Breast epithelium (tissue), 4 donors: ENCODE data around the gene CDH20. TPM values are rescaled to one million over a fixed set of nuclear protein-coding genes. Genes with fewer than 3 reads are reported as not detected.

ENCODE experiments used
- DNase-seq, 2 donors: peaks; one replicate each; pipeline ENCODE4 v3.0.0-alpha.2; 2019; ENCODE audit warnings: low spot score in 2 of 2
- H3K27ac ChIP-seq, 2 donors: fragments of 200-600 bp; sonication (generic) in 1 of 2; one replicate each; pipeline ENCODE4 v1.5.1; 2016 to 2019; ENCODE audit warnings: mild to moderate bottlenecking in 1 of 2
- H3K27me3 ChIP-seq, 2 donors: fragments of 200-600 bp; sonication (generic) in 1 of 2; one replicate each; pipeline versions ENCODE4 v1.5.1 to v1.6.0; 2017 to 2019; ENCODE audit warnings: control low read depth in 1 of 2, mild to moderate bottlenecking in 1 of 2
- H3K36me3 ChIP-seq: fragments of 200-600 bp; one replicate; pipeline ENCODE4 v1.5.1; 2019
- H3K4me1 ChIP-seq, 2 donors: fragments of 200-600 bp; sonication (generic); one replicate each; pipeline ENCODE4 v1.5.1; 2016 to 2019; ENCODE audit warnings: control low read depth in 1 of 2
- H3K4me3 ChIP-seq, 3 donors: fragments of 200-600 bp; sonication (generic); 1 replicate in 2 of 3; 2 replicates in 1 of 3; pipeline ENCODE4 v1.5.1; 2016 to 2019; ENCODE audit warnings: mild to moderate bottlenecking in 3 of 3, moderate library complexity in 2 of 3
- H3K9me3 ChIP-seq, 2 donors: fragments of 200-600 bp; sonication (generic) in 1 of 2; one replicate each; pipeline ENCODE4 v1.5.1; 2016 to 2019; ENCODE audit warnings: control low read depth in 1 of 2
- CTCF ChIP-seq, 3 donors: fragments of 450-650 bp; IDR thresholded peaks; one replicate each; pipeline ENCODE4 v1.5.1; 2016 to 2017; ENCODE audit warnings: antibody characterized with exemption in 3 of 3, mild to moderate bottlenecking in 3 of 3, moderate library complexity in 3 of 3
- POLR2A ChIP-seq: fragments of 450-650 bp; IDR thresholded peaks from one replicate; pipeline ENCODE4 v1.6.1; 2016; ENCODE audit warnings: antibody characterized with exemption, mild to moderate bottlenecking, moderate library complexity
- POLR2AphosphoS5 ChIP-seq, 3 donors: sonication (generic); formaldehyde crosslinking; IDR thresholded peaks; one replicate each; pipeline ENCODE4 v1.6.1; 2017; ENCODE audit warnings: antibody characterized with exemption in 3 of 3
- intact Hi-C: fragments of 100-400 bp; cut with DNase I; formaldehyde crosslinking; loops from one replicate; pipeline ENCODE4 v1.15.1; 2023; ENCODE audit warnings: low total_unique reads
- total RNA-seq, 3 donors: library from RNA; depleted of rRNA; stranded (reverse); fragments of >200 nt; gene quantifications; one replicate each; pipeline ENCODE4 v1.1.0, GENCODE V29; 2016

Gene CDH20
- total RNA-seq, 3 donors from 2014 or later, result 0.66 to 18.1 (median 1.2) TPM

- Histone ChIP-seq H3K9me3 (no peaks in the 10 kb centered on the region), H3K36me3 (no peaks in the 10 kb centered on the region), H3K27ac (no peak overlapping the region), H3K27me3 (no peaks in the 10 kb centered on the region), H3K4me3 (no peak overlapping the region), H3K4me1 (no peaks in the 10 kb centered on the region)
- intact Hi-C loops, result no loop called here
- DNase-seq, result no peak
- TF ChIP-seq CTCF (IDR thresholded peaks at IDR 0.05) (no peak), POLR2A (no peak), POLR2AphosphoS5 (IDR thresholded peaks at IDR 0.05) (no peak)
Measured at GRCh38 chr18:61432590-61432989, 99.4 kb downstream of the CDH20 start.

GRCh38 chr18:61435064-61435652 is 101.9 kb downstream of the CDH20 start:
- no peak overlapping the region for H3K27ac ChIP-seq
- no peaks in the 10 kb centered on the region for H3K27me3 ChIP-seq
- no peaks in the 10 kb centered on the region for H3K4me1 ChIP-seq
- H3K9me3 ChIP-seq, result no peaks in the 10 kb centered on the region
- H3K36me3 ChIP-seq, result no peaks in the 10 kb centered on the region
- DNase-seq, result no peak
- intact Hi-C loops, result no loop called here
- TF ChIP-seq POLR2AphosphoS5 (IDR thresholded peaks at IDR 0.05), result no peak
- no peak for TF ChIP-seq POLR2A
- TF ChIP-seq CTCF (IDR thresholded peaks at IDR 0.05), result no peak
- H3K4me3 ChIP-seq, result no peak overlapping the region

- H3K27me3 ChIP-seq, result no peaks in the 10 kb centered on the region
- TF ChIP-seq POLR2AphosphoS5 (IDR thresholded peaks at IDR 0.05) (no peak), CTCF (IDR thresholded peaks at IDR 0.05) (no peak), POLR2A (no peak)
- H3K4me3 ChIP-seq, result no peak overlapping the region
- H3K36me3 ChIP-seq, result no peaks in the 10 kb centered on the region
- H3K27ac ChIP-seq, result no peak overlapping the region
- DNase-seq, result no peak
- H3K4me1 ChIP-seq, result no peaks in the 10 kb centered on the region
- no peaks in the 10 kb centered on the region for H3K9me3 ChIP-seq
- intact Hi-C loops, result no loop called here
Measured at GRCh38 chr18:61443081-61443725, 110.0 kb downstream of the CDH20 start.

- no peak for TF ChIP-seq POLR2A
- no peak for TF ChIP-seq CTCF (IDR thresholded peaks at IDR 0.05)
- H3K27ac ChIP-seq, result no peak overlapping the region
- DNase-seq, result no peak
- no peaks in the 10 kb centered on the region for H3K4me1 ChIP-seq
- H3K9me3 ChIP-seq, result no peaks in the 10 kb centered on the region
- no peak overlapping the region for H3K4me3 ChIP-seq
- no peaks in the 10 kb centered on the region for H3K27me3 ChIP-seq
- intact Hi-C loops, result no loop called here
- H3K36me3 ChIP-seq, result no peaks in the 10 kb centered on the region
Measured at GRCh38 chr18:61448316-61448715, 115.1 kb downstream of the CDH20 start.

GRCh38 chr18:61459896-61460648 is 126.8 kb downstream of the CDH20 start:
- Histone ChIP-seq H3K9me3 (no peaks in the 10 kb centered on the region), H3K4me1 (no peaks in the 10 kb centered on the region), H3K36me3 (no peaks in the 10 kb centered on the region), H3K27ac (peak overlapping the region in 1 of 2 donors; percentile 14), H3K4me3 (no peak overlapping the region), H3K27me3 (no peaks in the 10 kb centered on the region)
- intact Hi-C loops, result no loop called here
- no peak for DNase-seq
- TF ChIP-seq CTCF (IDR thresholded peaks at IDR 0.05) (no peak), POLR2AphosphoS5 (IDR thresholded peaks at IDR 0.05) (no peak), POLR2A (no peak)
